CD4-positive, alpha-beta memory T cell (primary cell): Measurements from ENCODE around the gene RANBP3. TPM values are rescaled to one million over a fixed set of nuclear protein-coding genes. Genes with fewer than 3 reads are reported as not detected.

Experiments used
- CTCF ChIA-PET: fragments of 350-600 bp; sonication (Branson Sonifier 250); formaldehyde crosslinking; loops from one replicate; lab custom pipeline; 2021; ENCODE audit warnings: inconsistent platforms; ENCODE audit not compliant: partially characterized antibody; lab: Charles Lee
- POLR2A ChIA-PET: fragments of 350-600 bp; sonication (Branson Sonifier 250); formaldehyde crosslinking; loops from one replicate; lab custom pipeline; 2021; ENCODE audit not compliant: partially characterized antibody; lab: Charles Lee
- DNase-seq, 5 donors: peaks; one replicate each; pipeline versions ENCODE4 v3.0.0 to v3.0.0-alpha.2; 2020 to 2022; ENCODE audit warnings: mixed read lengths in 1 of 5
- H3K27ac ChIP-seq: one replicate; pipeline ENCODE4 v1.7.0; 2013; ENCODE audit warnings: low read depth, low read length
- H3K27me3 ChIP-seq: 2 replicates; pipeline ENCODE4 v1.7.0; 2013; ENCODE audit warnings: mild to moderate bottlenecking, low read length, moderate library complexity; ENCODE audit not compliant: insufficient read depth
- H3K36me3 ChIP-seq: 2 replicates; pipeline ENCODE4 v1.7.0; 2013; ENCODE audit warnings: mild to moderate bottlenecking, low read length, moderate library complexity; ENCODE audit not compliant: insufficient read depth
- H3K4me1 ChIP-seq: 2 replicates; pipeline ENCODE4 v1.7.0; 2013; ENCODE audit warnings: mild to moderate bottlenecking, low read length, moderate library complexity; ENCODE audit not compliant: insufficient read depth
- H3K4me3 ChIP-seq, 2 donors: one replicate each; pipeline ENCODE4 v1.7.0; 2013; ENCODE audit warnings: low read length in 2 of 2, mild to moderate bottlenecking in 1 of 2
- H3K9me3 ChIP-seq, 2 donors: one replicate each; pipeline ENCODE4 v1.7.0; 2013; ENCODE audit warnings: low read length in 2 of 2, control low read depth in 1 of 2; ENCODE audit not compliant: control insufficient read depth in 1 of 2
- H3K27ac Mint-ChIP-seq, 7 donors: one replicate each; pipeline ENCODE4 v1.8.0; 2020 to 2021; ENCODE audit warnings: mixed read lengths in 7 of 7, mild to moderate bottlenecking in 6 of 7, inconsistent platforms in 3 of 7, moderate library complexity in 3 of 7
- H3K27me3 Mint-ChIP-seq, 2 donors: one replicate each; pipeline ENCODE4 v1.8.0; 2020 to 2021; ENCODE audit warnings: mixed read lengths in 2 of 2
- H3K36me3 Mint-ChIP-seq, 2 donors: one replicate each; pipeline ENCODE4 v1.8.0; 2020 to 2021; ENCODE audit warnings: mixed read lengths in 2 of 2, inconsistent platforms in 1 of 2, mild to moderate bottlenecking in 1 of 2
- H3K4me1 Mint-ChIP-seq, 4 donors: one replicate each; pipeline ENCODE4 v1.8.0; 2020 to 2021; ENCODE audit warnings: mixed read lengths in 4 of 4, mild to moderate bottlenecking in 1 of 4
- H3K4me3 Mint-ChIP-seq, 8 donors: one replicate each; pipeline ENCODE4 v1.8.0; 2020 to 2021; ENCODE audit warnings: mixed read lengths in 8 of 8, mild to moderate bottlenecking in 7 of 8, moderate library complexity in 6 of 8, inconsistent platforms in 3 of 8
- H3K9me3 Mint-ChIP-seq, 8 donors: one replicate each; pipeline ENCODE4 v1.8.0; 2020 to 2021; ENCODE audit warnings: mixed read lengths in 8 of 8, mild to moderate bottlenecking in 5 of 8, inconsistent platforms in 3 of 8, moderate library complexity in 1 of 8
- intact Hi-C: fragments of 100-400 bp; cut with micrococcal nuclease; formaldehyde crosslinking; loops from one replicate; pipeline ENCODE4 v1.15.1; 2023
- polyA plus RNA-seq, 2 donors: library from polyadenylated mRNA; unstranded; fragments of 300-500 nt; fragmentation: Illumina TruSeq; gene quantifications; one replicate each; pipeline ENCODE4 v1.2.3, GENCODE V29; 2021
- total RNA-seq, 2 experiments: library from RNA; stranded (reverse); gene quantifications; one replicate each; pipeline ENCODE4 v1.2.3, GENCODE V29; 2021

RANBP3 gene
- total and polyA plus RNA-seq, 4 experiments from 2014 or later = 3.4 to 94.9 (median 47.9) TPM

DNA sequence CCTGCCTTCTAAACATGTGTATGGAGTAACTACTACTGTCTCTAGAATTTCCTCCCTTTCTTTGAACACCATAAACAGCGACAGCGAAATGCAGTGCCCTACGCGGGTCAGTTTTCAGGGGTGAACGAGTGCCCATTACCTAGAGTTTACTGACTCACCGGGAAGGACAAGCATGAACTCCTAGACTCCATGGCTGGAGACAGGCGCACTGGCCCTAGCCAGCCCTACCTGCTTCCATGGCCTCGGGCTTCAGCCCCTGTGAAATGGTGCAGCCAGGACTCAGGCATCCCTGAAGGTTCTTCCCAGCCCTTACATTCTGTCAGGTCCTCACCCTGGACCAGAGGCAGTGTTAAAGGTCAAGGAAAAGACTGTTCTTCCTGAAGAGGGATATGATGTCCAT is 8.5 kb downstream of the RANBP3 start:
- H3K36me3 Mint-ChIP-seq = peaks cover 3 to 37% of the 10 kb centered on the region in 2 donors
- H3K27me3 Mint-ChIP-seq = no peaks in the 10 kb centered on the region
- no peak for DNase-seq
- CTCF ChIA-PET = interaction anchor here (1.0 to 3.9 kb wide), 3 partner anchors 11 to 18 kb away, joined by 3 to 36 read pairs (median 4); no protein-coding TSS in a partner anchor
- peak overlapping the region in 5 of 7 donors; percentile 28 to 89 (median 64) for H3K27ac Mint-ChIP-seq
- no peaks in the 10 kb centered on the region for H3K9me3 Mint-ChIP-seq
- intact Hi-C loops = no loop called here
- peaks cover 49 to 93% (median 66%) of the 10 kb centered on the region in 4 donors for H3K4me1 Mint-ChIP-seq
- Histone ChIP-seq H3K9me3 (no peaks in the 10 kb centered on the region), H3K27ac (no peak overlapping the region), H3K36me3 (peaks cover 16% of the 10 kb centered on the region), H3K4me3 (no peak overlapping the region), H3K4me1 (peaks cover 95% of the 10 kb centered on the region), H3K27me3 (no peaks in the 10 kb centered on the region)
- POLR2A ChIA-PET = interaction anchor here (0.9 kb wide), 1 partner anchor 19 kb away, joined by 5 read pairs; no protein-coding TSS in a partner anchor
- H3K4me3 Mint-ChIP-seq = no peak overlapping the region

GRCh38 chr19:5968431-5969373 is 9.2 kb downstream of the RANBP3 start:
- H3K36me3 ChIP-seq = peaks cover 10% of the 10 kb centered on the region
- peak overlapping the region; percentile 43 for H3K27ac ChIP-seq
- H3K9me3 ChIP-seq = no peaks in the 10 kb centered on the region
- H3K36me3 Mint-ChIP-seq = peaks cover 3 to 35% of the 10 kb centered on the region in 2 donors
- peaks cover 95% of the 10 kb centered on the region for H3K4me1 ChIP-seq
- intact Hi-C loops = loop anchor here (1.0 kb wide), 2 partner anchors 10 to 54 kb away; partner anchors contain the start of gene RANBP3
- H3K27ac Mint-ChIP-seq = peak overlapping the region; percentile 28 to 94 (median 90)
- H3K27me3 Mint-ChIP-seq = no peaks in the 10 kb centered on the region
- H3K27me3 ChIP-seq = no peaks in the 10 kb centered on the region
- no peak overlapping the region for H3K4me3 ChIP-seq
- ChIA-PET POLR2A (interaction anchor here (0.7 to 2.2 kb wide), 5 partner anchors 10 to 404 kb away, joined by 3 to 15 read pairs (median 7); partner anchors contain the start of genes NDUFA11 and RANBP3), CTCF (interaction anchor here (0.9 to 3.9 kb wide), 21 partner anchors 9 to 165 kb away, joined by 3 to 68 read pairs (median 7); partner anchors contain the start of genes NDUFA11, NRTN, RANBP3 and VMAC)
- DNase-seq = no peak
- peaks cover 50 to 93% (median 67%) of the 10 kb centered on the region in 4 donors for H3K4me1 Mint-ChIP-seq
- H3K4me3 Mint-ChIP-seq = peak overlapping the region in 4 of 8 donors; percentile 16 to 73 (median 30)
- H3K9me3 Mint-ChIP-seq = no peaks in the 10 kb centered on the region

- H3K4me1 Mint-ChIP-seq = peaks cover 52 to 94% (median 72%) of the 10 kb centered on the region in 4 donors
- no peaks in the 10 kb centered on the region for H3K9me3 Mint-ChIP-seq
- ChIA-PET CTCF (interaction anchor here (0.7 to 3.9 kb wide), 24 partner anchors 8 to 164 kb away, joined by 3 to 68 read pairs (median 6); partner anchors contain the start of genes NDUFA11, NRTN, RANBP3 and VMAC), POLR2A (interaction anchor here (0.7 to 2.2 kb wide), 5 partner anchors 10 to 404 kb away, joined by 3 to 15 read pairs (median 7); partner anchors contain the start of genes NDUFA11 and RANBP3)
- DNase-seq = peak; percentile 46 to 59 (median 56)
- Histone ChIP-seq H3K4me3 (no peak overlapping the region), H3K4me1 (peaks cover 95% of the 10 kb centered on the region), H3K36me3 (peaks cover 10% of the 10 kb centered on the region), H3K9me3 (no peaks in the 10 kb centered on the region), H3K27ac (peak overlapping the region; percentile 43), H3K27me3 (no peaks in the 10 kb centered on the region)
- peak overlapping the region in 7 of 8 donors; percentile 9 to 73 (median 26) for H3K4me3 Mint-ChIP-seq
- intact Hi-C loops = loop anchor here (1.0 kb wide), 2 partner anchors 10 to 54 kb away; partner anchors contain the start of gene RANBP3
- H3K27me3 Mint-ChIP-seq = no peaks in the 10 kb centered on the region
- peaks cover 3 to 33% of the 10 kb centered on the region in 2 donors for H3K36me3 Mint-ChIP-seq
- peak overlapping the region; percentile 28 to 94 (median 90) for H3K27ac Mint-ChIP-seq
Observed at GRCh38 chr19:5967994-5968430, 9.9 kb downstream of the RANBP3 start.

GRCh38 chr19:5967571-5967970 is 10.4 kb downstream of the RANBP3 start:
- DNase-seq = no peak
- peak overlapping the region in 2 of 8 donors; percentile 9 to 33 for H3K4me3 Mint-ChIP-seq
- H3K4me1 Mint-ChIP-seq = peaks cover 55 to 96% (median 74%) of the 10 kb centered on the region in 4 donors
- peak overlapping the region; percentile 28 to 94 (median 90) for H3K27ac Mint-ChIP-seq
- CTCF ChIA-PET = interaction anchor here (0.7 to 3.9 kb wide), 24 partner anchors 8 to 163 kb away, joined by 3 to 68 read pairs (median 6); partner anchors contain the start of genes NDUFA11, NRTN, RANBP3 and VMAC
- Histone ChIP-seq H3K36me3 (peaks cover 10% of the 10 kb centered on the region), H3K27ac (peak overlapping the region; percentile 43), H3K9me3 (no peaks in the 10 kb centered on the region), H3K4me3 (no peak overlapping the region), H3K4me1 (peaks cover 95% of the 10 kb centered on the region), H3K27me3 (no peaks in the 10 kb centered on the region)
- POLR2A ChIA-PET = interaction anchor here (0.7 to 2.2 kb wide), 5 partner anchors 11 to 405 kb away, joined by 3 to 15 read pairs (median 7); partner anchors contain the start of genes NDUFA11 and RANBP3
- H3K9me3 Mint-ChIP-seq = no peaks in the 10 kb centered on the region
- H3K27me3 Mint-ChIP-seq = no peaks in the 10 kb centered on the region
- H3K36me3 Mint-ChIP-seq = peaks cover 3 to 30% of the 10 kb centered on the region in 2 donors
- intact Hi-C loops = no loop called here

GRCh38 chr19:5966941-5967340 is 11.0 kb downstream of the RANBP3 start:
- H3K27ac ChIP-seq = no peak overlapping the region
- H3K4me3 ChIP-seq = no peak overlapping the region
- Mint-ChIP-seq H3K4me3 (peak overlapping the region in 2 of 8 donors; percentile 39 to 42), H3K36me3 (peaks cover 3 to 27% of the 10 kb centered on the region in 2 donors), H3K27ac (peak overlapping the region in 6 of 7 donors; percentile 54 to 94 (median 82)), H3K27me3 (no peaks in the 10 kb centered on the region), H3K9me3 (no peaks in the 10 kb centered on the region), H3K4me1 (peaks cover 55 to 96% (median 75%) of the 10 kb centered on the region in 4 donors)
- POLR2A ChIA-PET = interaction anchor here (2.2 kb wide), 1 partner anchor 63 kb away, joined by 8 read pairs; the partner anchor contains the start of gene NDUFA11
- H3K4me1 ChIP-seq = peaks cover 95% of the 10 kb centered on the region
- DNase-seq = no peak
- intact Hi-C loops = no loop called here
- CTCF ChIA-PET = interaction anchor here (1.1 to 3.9 kb wide), 9 partner anchors 10 to 163 kb away, joined by 3 to 68 read pairs (median 27); partner anchors contain the start of gene RANBP3
- H3K9me3 ChIP-seq = no peaks in the 10 kb centered on the region
- peaks cover 4% of the 10 kb centered on the region for H3K36me3 ChIP-seq
- H3K27me3 ChIP-seq = no peaks in the 10 kb centered on the region

DNA sequence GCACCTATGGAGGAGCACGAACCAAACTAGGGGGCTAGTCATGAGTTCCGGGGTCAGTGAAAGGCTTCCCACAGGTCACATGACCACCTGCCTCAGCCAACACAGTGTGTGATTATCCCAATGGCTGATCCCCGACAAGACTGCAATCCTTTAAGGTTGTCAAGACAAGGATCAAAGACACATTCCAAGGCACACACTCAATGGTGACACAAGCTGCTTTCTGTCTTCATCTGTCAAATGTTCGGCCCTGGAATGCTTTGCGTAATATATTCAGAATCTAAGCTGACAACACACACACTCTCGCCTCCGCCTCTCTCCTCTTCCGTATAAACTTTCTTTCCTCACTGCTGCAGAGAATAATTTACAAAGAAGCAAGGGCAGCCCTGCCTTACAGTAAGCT is 11.7 kb downstream of the RANBP3 start:
- Mint-ChIP-seq H3K4me3 (peak overlapping the region in 2 of 8 donors; percentile 39 to 42), H3K36me3 (peaks cover 3 to 26% of the 10 kb centered on the region in 2 donors), H3K27ac (peak overlapping the region; percentile 26 to 100 (median 81)), H3K27me3 (no peaks in the 10 kb centered on the region), H3K4me1 (peaks cover 56 to 96% (median 75%) of the 10 kb centered on the region in 4 donors), H3K9me3 (no peaks in the 10 kb centered on the region)
- POLR2A ChIA-PET = no interaction called here
- Histone ChIP-seq H3K27me3 (no peaks in the 10 kb centered on the region), H3K9me3 (no peaks in the 10 kb centered on the region), H3K27ac (peak overlapping the region; percentile 12), H3K36me3 (no peaks in the 10 kb centered on the region), H3K4me3 (no peak overlapping the region), H3K4me1 (peaks cover 95% of the 10 kb centered on the region)
- intact Hi-C loops = no loop called here
- DNase-seq = no peak
- CTCF ChIA-PET = interaction anchor here (0.6 to 3.9 kb wide), 10 partner anchors 10 to 1217 kb away, joined by 3 to 68 read pairs (median 18); partner anchors contain the start of gene RANBP3
